HG03342 (cell line): ENCODE data around the gene DOK6.

ENCODE experiments used
- ATAC-seq: cut with Tn5 transposase; IDR thresholded peaks from one replicate; pipeline ENCODE4 v1.9.1; 2021; ENCODE audit warnings: mild to moderate bottlenecking, moderate library complexity; ENCODE audit not compliant: unreplicated experiment

The DOK6 gene

DNA sequence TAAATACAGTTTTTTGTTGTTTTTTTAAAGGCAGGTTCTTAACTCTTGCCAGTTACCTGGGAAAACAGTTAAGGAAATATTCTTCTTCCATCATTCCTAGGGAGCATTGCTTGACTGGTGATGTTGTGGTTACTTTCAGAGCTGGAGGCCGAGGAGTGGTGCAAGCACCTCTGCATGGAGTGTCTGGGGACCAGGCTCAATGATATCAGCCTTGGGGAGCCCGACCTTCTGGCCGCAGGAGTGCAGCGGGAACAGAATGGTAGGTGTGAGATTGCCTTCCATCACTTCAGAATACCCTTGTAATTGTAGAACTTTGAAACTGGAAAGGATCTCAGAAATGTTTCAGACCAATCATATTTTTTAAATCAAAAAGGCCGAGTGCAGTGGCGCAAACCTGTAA lies 276.9 kb downstream of the DOK6 start:
- ATAC-seq = no peak

DNA sequence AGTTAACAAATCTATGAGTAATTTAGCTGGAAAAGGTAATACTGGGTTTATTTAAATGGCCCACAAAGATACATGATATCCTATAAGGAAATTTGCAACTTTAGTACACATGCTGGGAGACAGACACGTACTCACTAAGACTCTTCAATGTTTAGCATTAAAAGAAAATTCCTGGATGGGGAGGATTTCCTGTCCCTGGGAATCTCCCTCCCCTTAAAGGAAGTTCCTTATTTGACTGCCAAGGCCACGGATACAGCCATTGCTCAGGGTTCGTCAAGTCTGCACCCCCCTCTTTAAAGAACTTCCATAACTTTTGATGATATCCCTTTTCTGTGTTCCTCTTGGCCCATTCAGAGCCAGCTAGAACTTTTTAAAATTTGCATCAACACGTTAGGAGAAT lies 279.4 kb downstream of the DOK6 start:
- ATAC-seq = no peak

DNA sequence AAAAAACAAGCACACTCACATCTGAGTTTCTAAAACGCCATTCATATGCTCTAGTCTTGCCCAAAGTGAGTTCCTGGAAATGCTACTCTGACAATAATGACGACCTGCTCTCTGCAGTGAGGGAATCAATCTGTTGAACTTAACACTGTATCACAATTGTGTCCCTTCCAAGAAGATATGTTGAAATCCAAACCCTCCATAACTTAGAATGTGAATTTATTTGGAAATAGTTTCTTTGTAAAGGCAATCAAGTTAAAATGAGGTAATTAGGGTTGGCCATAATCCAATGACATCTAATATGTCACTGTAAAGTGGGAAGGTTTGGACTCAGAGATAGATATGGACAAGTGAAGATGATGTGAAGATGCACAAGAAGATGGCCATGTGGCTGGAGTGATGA lies 282.5 kb downstream of the DOK6 start:
- ATAC-seq = no peak

DNA sequence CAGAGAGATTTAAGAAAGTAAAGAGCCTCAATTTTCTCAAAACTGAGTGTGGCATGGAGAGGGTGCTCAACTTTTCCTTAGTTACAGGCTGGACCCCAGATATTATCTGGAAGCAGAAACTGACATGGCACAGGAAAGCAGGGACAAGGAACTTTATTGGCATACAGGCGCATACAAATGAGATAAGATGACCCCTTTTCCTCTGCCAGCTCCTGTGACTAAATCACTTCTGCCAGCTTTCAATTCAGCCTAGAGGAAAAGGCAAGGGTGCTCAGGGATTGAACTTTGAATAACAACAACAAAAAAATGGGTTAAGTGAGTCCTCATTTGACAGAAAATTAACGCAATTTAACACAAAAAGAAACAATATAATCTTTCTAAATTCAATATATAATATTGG lies 284.1 kb downstream of the DOK6 start:
- ATAC-seq = no peak

DNA sequence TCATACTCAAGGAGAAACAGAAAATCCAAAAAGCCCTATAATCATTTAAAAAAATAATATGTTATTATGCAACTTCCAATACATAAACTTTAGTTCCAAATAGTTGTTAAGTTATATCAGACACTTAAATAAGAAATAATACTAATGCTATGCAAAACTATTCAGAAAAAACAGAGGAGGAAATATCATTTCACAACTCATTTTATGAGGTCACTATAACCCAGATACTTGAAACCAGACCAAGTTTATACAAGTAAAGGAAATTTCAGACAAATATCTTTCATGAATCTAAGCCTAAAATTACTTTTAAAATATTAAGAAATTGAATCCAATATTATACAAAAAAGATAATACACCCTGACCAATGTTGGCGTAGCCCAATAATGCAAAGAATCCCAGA lies 286.2 kb downstream of the DOK6 start:
- ATAC-seq = no peak

DNA sequence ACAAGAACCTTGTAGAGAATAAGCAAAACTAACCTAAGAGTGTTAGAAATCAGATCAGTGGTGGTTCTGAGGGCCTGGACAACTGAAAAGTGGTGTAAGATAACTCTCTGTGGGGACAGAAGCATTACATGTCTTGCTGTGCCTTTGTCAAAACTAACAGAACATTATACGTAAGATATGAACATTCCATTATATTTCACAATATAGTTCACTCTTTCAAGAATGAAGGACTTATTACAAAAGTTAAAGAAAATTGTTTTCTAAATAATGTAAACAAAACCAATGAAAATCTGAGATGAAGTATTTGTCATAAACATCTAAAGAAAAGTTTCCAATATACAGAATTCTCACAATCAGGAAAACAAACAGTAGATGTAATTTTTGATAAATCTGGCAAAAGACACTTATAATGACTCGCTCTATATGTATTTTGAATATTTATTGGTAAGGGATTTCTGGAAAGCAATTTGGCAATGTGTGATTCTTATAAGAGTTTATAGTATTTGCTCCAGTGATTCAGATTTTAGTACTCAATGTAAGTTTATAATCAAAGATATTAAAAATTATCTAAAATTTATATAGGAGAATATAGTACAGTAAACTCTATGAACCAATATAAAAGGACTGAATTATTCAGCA lies 288.6 kb downstream of the DOK6 start:
- no peak for ATAC-seq

DNA sequence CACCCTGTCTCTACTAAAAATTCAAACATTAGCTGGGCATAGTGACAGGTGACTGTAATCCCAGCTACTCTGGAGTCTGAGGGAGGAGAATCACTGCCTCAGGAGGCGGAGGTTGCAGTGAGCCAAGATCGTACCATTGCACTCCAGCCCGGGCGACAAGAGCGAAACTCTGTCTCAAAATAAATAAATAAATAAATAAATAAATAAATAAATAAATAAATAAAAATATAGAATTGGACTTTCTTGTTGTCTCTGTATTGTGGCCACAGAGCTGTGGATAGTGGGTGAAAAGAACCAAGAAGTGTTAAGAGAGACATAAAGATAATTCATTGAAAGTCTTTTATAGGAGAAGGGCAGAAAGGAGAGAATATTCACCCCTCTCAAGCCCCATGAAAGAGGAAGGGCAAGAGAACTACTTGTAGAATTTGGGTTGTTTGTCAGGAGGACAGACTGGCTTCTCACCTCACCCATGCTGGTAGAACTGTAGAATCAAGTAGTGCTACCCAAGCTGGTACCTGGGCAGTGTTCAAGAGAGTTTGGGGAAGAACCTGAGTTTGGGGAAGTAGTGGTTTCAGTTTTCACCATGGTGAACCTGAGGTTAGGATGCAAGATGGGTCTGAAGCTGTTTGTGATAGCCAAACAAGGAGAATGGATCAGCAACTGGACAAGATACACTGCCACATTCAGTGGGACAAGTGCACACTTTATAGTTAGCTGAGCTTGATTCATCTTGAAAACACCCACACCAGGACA lies 290.5 kb downstream of the DOK6 start:
- peak; percentile 74 for ATAC-seq

DNA sequence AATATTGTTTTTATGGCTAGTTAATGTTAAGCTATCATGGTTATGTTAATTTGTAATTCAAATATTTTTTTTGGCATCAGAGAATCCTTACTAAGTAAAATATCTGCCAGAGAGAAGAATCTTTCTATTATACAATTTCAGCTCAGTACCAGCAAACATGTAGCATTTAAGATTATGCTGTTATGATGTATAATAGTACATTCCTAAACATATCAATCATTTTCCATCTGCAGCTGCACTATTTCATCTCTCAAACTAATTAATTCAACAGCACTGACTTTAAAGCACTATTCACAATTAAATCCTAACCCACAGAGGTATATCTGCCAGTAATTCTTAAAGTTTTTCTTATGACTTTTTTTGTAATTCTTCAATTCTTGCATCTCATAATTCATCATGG lies 296.4 kb downstream of the DOK6 start:
- no peak for ATAC-seq

DNA sequence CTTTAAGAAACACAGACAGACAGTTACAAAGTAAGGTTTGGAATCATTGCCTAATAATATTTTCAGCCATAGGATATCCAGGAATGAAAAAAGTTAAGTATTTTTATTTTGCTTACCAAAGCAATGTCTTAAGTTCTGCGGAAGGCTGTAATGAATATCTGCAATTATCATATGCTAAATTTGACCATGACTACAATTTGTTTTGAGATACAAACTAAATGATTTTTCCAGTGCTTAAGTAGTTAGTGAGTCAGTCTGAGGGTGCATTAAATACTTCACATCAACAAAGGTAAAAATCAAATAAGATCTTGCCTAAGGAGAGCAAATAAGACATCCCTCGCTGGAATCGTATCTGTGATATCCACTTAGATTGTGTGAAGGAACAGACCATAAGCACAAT lies 297.0 kb downstream of the DOK6 start:
- no peak for ATAC-seq

DNA sequence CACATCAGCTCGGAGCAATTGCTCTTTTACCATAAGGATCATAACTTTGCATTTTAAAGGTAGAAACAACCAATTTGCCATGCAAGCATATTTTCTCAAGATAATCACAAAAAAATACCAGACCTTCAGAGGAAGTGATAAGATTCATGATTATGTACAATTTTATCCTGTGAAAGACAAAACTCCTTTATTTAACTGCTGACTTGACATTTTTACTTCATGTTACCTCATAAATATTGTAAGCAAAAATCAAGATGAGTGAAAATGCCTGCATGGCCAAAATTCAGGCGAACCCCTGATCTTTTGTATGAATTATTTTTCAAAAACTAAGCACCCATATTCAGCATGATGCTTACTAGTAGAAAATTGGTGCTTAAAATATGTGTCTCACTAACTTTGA lies 300.6 kb downstream of the DOK6 start:
- no peak for ATAC-seq

DNA sequence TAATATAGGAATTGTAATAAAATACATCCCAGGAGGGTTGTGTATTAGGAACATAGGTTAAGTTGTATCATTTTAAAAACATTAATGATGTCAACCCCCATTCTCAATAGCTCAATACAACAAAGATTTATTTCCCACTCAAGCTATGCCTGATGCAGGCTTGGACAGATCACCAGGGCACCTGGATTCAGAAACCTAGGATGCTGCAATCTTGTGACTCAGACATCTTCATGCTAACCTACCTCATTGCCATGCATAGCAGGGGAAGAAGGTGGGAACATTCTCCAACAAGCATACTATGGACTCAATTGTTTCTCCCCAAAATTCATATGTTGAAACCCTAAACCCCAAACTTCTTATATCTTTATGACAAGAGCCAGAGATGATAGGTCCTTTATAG lies 302.8 kb downstream of the DOK6 start:
- ATAC-seq = no peak

DNA sequence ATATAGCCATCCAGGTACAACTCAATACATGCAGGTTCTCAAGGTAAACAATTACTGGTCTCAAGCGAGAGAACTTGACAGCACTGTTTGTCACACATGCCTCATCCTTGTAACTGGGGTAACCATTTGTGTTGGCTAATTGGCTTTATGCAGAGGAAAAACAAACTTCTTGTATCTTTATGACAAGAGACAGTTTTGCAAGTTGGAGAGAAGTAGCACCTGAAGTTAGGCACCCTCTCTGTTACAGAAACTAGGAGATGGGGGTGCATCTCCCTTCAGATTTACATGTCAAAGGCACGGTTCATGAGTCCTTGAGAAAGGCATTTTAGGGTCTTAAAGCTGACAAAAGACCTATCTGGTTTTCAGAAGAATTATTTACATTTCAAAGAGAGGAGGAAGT lies 305.3 kb downstream of the DOK6 start:
- no peak for ATAC-seq

DNA sequence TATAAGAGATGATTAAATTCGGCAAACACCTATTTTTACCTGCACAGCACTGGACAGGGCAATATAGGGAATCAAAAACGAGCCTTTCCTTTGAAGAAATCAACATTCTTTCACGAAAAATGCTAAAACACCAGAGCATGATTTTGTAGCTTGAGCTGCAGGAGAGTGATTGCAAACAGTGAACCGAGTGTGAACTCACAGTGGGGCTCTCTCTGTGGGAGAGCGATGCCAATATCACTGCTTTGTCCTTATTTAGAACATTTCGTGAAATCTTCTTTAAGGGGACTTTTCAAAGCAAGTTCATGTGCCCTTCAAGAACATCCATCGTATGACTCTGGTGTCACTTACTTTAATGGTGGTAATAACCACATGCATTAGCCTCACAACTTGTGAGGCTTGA lies 308.2 kb downstream of the DOK6 start:
- no peak for ATAC-seq

DNA sequence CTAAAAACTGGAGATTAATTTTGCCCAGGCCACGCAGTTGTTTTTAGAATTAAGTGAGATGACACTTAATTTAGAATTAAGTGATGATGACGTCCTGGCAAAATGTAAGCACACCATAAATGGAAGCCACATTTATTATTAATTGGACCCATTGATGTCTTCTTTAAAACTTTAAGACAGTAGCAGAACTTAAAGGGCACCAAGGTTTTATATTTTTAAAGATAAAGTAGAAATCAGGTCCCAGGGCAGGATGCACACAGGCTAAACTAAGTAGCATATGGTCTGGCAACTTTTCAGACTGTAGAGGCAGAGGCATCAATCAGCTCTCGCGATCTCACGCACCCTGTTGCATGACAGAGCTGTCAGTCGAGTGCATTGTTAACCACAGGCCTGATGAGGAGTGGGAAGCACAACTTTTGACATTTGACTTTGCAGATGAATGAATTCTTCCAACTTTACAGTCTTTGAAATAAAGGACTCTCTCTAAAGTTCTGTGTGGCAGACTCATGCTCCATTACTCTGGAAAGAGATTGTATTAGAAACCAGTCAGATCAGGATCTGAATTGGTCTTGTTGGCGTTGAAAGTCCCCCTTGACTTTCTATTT lies 314.6 kb downstream of the DOK6 start:
- ATAC-seq = no peak

DNA sequence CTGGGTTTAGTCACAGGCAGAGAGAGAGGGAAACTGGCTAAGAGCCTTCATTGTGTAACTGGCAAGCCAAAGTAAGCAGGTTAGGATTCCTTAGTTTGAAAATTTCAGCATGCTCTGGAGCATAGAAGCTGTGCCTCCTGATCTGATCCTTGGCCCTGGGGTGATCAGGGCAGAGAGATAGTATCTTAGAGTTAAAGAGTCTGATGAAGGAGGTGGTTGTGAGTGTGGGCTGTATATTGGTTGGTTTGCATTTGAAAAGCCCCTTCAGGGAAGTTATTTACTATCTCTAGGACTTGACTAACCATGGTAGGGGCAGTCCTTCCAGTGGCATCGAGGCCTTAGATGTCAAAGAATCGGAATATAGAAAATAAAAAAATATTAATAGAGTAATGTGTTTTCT lies 316.9 kb downstream of the DOK6 start:
- no peak for ATAC-seq

DNA sequence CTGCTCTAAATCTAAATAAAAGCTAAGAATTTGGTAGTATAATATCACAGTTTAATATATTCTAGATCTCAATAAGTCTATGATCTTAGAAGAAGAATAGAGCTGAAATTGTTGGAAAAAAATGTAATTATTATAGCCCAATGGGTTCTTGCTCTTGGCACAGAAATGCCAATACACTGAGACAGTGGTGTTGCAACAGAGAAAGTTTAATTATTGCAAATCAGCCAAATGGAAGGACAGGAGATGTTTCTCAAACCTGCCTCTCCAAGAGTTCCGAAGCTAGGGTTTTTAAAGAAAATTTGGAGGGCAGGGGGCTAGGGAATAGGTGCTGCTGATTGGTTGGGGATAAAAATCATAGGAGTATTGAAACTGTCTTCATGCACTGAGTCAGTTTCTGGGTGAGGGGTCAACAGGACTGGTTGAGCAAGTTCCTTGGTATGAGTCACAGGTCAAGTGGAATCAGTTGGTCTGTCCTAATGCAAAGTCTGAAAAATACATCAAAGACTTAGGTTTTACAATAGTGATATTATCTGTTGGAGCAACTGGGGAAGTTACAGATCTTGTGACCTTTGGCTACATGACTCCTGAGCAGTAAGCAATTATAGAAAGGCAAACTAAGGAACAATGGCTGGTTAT lies 318.3 kb downstream of the DOK6 start:
- ATAC-seq = no peak

DNA sequence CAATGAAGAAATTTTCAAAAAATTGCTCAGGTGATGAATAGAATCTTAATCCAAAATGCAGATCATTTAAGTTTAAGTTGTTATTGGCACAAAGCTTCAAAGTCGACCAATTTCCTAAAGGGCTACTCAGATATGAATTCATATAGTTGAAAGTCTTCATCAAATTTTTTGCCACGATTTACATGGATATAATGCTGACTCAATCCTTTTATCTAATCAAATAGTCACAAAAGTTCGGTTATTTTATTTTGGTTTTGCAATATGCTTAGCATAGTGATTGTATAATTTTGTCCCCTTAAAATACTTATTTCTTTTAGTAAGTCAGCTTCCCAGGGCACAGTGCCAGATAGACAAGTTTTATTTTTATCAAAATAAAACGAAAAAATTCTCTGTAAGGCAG lies 319.7 kb downstream of the DOK6 start:
- no peak for ATAC-seq

DNA sequence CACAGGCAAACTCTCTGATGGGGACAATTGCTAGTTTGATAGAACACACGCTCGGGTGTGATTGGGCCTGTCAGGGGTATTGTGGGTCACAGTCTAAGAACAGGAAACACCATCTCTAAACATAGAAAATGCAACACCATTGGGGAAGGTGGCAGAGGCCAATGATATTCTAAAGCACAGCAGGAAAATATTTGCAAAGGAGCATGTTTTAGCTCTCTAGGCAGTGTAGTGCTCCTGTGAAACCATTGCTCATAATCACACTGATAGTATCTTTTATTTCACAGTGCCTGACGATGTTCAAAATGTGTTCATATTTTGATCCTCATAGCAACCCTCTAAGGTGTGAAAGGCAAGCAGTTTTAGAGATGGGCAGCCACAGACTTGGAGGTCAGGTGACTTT lies 322.7 kb downstream of the DOK6 start:
- ATAC-seq = no peak

DNA sequence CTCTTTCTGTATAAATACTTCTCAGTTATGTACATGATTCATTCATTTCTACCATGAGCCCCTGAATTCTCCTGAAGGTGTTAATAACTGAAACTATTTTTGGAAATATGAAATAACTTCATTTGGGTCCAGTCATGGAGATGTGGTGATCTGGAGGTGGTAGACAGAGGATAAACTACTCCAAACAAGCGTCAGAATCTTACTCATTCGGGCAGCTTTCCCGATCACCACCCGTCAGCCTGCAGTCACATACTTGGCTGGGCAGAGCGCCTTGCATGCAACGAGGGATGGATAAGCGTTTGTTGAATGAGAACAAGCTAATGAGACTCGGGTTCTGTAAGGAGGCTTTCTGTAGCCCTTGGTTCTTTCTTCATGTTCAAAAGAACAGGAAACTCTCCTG lies 324.3 kb downstream of the DOK6 start:
- ATAC-seq = no peak

DNA sequence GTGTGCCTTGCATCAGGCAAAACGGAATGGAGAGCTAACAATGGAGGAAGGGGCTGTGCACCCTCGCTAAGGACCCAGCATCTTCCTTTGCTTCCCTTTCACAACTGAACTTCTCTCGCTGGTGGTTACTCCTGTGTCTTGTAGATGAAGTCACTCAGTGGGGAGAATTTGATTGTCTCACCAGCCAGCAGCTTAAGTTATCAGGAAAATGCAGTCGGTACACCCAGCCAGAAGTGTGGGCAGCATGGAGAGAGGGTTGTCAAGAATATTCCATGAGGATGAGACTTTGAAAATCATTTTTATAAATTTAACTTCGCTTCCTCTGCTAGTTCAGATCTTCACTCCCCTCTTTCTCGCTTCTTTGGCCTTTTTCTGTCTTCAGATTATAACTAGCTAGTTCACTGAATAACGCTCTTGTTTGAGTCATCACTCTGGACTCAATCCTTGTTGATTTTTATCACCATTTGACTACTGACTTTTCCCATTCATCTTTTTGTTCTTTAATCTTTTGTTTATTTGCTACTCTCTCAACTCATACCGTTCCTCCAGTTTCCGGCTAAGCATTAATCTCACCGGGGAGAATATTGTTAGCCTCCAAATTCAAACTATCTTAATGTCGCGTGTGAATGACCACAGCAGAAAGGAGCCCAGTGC lies 325.3 kb downstream of the DOK6 start:
- ATAC-seq = no peak

DNA sequence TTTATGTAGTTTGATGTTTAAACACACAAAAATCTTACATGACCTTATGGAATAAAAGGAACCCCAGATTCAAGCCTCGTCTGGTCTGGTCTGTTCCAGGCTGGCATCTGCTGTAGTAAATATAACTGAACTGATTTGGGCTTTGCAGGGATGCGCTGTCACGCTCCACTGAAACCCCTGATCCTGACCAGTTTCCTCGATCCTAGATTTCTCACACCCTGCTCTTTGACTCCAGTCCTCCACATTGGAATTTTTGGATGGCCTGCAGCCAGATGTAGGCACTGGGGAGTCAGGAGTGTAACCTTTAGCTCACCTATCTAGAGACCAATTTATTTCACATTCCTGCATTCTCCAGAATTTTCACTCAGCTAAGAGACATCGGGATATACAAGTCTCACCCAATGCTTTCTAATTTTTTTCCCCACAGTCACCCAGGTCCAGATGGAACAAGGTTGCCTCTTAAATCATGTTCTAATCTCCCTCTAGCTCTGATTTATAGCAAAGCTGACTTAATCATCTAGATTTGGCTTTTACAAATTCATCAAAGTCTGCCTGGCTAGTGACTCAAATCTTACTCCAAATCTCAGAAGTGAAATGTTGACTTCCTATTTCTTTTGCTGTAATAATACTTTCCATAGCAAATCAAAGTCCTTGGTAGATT lies 327.4 kb downstream of the DOK6 start:
- ATAC-seq = no peak
